ENCODE results near the gene MYLIP. TPM values are rescaled to one million over a fixed set of nuclear protein-coding genes. Genes with fewer than 3 reads are reported as not detected.

The MYLIP gene
- total RNA-seq, 4 donors from 2014 or later: 25.9 to 53.0 (median 36.5) TPM

DNA sequence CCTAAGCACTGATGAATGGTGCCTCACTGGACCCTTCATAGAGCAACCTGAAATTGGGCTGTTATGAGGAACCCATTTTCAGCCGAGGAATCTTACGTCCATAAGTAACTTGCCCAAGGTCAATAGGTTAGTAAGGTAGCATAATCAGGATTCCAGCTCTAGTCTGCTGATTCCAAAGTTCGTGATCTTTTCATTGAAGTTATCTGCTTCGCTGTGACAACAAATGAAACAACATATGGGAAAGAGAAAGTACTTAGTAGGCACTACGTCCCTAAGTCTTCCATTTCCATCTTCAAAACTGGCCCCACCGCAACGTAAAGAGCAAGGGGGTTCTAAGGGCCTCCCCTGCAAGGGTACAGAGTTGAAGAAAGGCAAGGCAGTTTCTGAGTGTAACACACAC lies 49.5 kb downstream of the MYLIP start:
- TF ChIP-seq POLR2AphosphoS5 (IDR thresholded peaks at IDR 0.05): no peak
- TF ChIP-seq, protein P1, sequence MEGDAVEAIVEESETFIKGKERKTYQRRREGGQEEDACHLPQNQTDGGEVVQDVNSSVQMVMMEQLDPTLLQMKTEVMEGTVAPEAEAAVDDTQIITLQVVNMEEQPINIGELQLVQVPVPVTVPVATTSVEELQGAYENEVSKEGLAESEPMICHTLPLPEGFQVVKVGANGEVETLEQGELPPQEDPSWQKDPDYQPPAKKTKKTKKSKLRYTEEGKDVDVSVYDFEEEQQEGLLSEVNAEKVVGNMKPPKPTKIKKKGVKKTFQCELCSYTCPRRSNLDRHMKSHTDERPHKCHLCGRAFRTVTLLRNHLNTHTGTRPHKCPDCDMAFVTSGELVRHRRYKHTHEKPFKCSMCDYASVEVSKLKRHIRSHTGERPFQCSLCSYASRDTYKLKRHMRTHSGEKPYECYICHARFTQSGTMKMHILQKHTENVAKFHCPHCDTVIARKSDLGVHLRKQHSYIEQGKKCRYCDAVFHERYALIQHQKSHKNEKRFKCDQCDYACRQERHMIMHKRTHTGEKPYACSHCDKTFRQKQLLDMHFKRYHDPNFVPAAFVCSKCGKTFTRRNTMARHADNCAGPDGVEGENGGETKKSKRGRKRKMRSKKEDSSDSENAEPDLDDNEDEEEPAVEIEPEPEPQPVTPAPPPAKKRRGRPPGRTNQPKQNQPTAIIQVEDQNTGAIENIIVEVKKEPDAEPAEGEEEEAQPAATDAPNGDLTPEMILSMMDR (IDR thresholded peaks at IDR 0.05): no peak
- no peak for TF ChIP-seq EP300 (IDR thresholded peaks at IDR 0.05)
- no peak for DNase-seq (ENCODE audit: low spot score in 2 of 2)
- Histone ChIP-seq H3K4me3 (no peak overlapping the region), H3K9me3 (no peaks in the 10 kb centered on the region), H3K27me3 (no peaks in the 10 kb centered on the region), H3K27ac (no peak overlapping the region), H3K36me3 (no peaks in the 10 kb centered on the region), H3K4me1 (peaks cover 9% of the 10 kb centered on the region)
- 92% methylated on average over 7 of the region's 7 CpGs for WGBS

DNA sequence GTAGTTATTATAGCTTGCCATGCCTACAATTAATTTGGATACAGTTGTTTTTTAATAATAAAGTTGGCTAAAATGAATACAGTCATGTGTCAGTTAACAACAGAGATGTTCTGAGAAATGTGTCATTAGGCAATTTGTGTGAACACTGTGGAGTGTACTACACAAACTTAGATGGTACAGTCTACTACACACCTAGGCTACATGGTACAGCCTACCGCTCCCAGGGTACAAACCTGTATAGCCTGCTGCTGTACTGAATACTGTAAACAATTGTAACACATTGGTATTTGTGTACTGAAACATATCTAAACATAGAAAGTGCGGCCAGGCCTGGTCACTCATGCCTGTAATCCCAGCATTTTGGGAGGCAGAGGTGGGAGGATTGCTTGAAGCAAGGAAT lies 50.2 kb downstream of the MYLIP start:
- 90% methylated on average over 2 of the region's 2 CpGs for WGBS
- H3K9me3 ChIP-seq: no peaks in the 10 kb centered on the region
- TF ChIP-seq EP300 (IDR thresholded peaks at IDR 0.05): no peak
- TF ChIP-seq, protein P1 (IDR thresholded peaks at IDR 0.05): no peak
- no peak for TF ChIP-seq POLR2AphosphoS5 (IDR thresholded peaks at IDR 0.05)
- TF ChIP-seq POLR2A (IDR thresholded peaks at IDR 0.05): no peak
- no peak overlapping the region for H3K4me3 ChIP-seq
- no peak for DNase-seq (ENCODE audit: low spot score in 2 of 2)
- no peaks in the 10 kb centered on the region for H3K27me3 ChIP-seq
- peaks cover 9% of the 10 kb centered on the region for H3K4me1 ChIP-seq
- no peak overlapping the region for H3K27ac ChIP-seq
- no peaks in the 10 kb centered on the region for H3K36me3 ChIP-seq

- Histone ChIP-seq H3K4me3 (no peak overlapping the region), H3K9me3 (no peaks in the 10 kb centered on the region), H3K4me1 (peaks cover 9% of the 10 kb centered on the region), H3K27ac (no peak overlapping the region), H3K36me3 (no peaks in the 10 kb centered on the region), H3K27me3 (no peaks in the 10 kb centered on the region)
- WGBS: 72% methylated on average over 16 of the region's 16 CpGs
- no peak for DNase-seq (ENCODE audit: low spot score in 2 of 2)
- no peak for TF ChIP-seq POLR2A (IDR thresholded peaks at IDR 0.05)
- TF ChIP-seq POLR2AphosphoS5 (IDR thresholded peaks at IDR 0.05): no peak
- TF ChIP-seq, protein P1 (IDR thresholded peaks at IDR 0.05): no peak
- TF ChIP-seq EP300 (IDR thresholded peaks at IDR 0.05): no peak
Observed at GRCh38 chr6:16179970-16180431, 51.1 kb downstream of the MYLIP start.

GRCh38 chr6:16180696-16181438 lies 52.0 kb downstream of the MYLIP start:
- DNase-seq (ENCODE audit: low spot score in 2 of 2): no peak
- TF ChIP-seq EP300 (IDR thresholded peaks at IDR 0.05): no peak
- TF ChIP-seq POLR2A (IDR thresholded peaks at IDR 0.05): no peak
- TF ChIP-seq, protein P1 (IDR thresholded peaks at IDR 0.05): no peak
- TF ChIP-seq POLR2AphosphoS5 (IDR thresholded peaks at IDR 0.05): no peak
- no peaks in the 10 kb centered on the region for H3K27me3 ChIP-seq
- H3K4me1 ChIP-seq: peaks cover 9% of the 10 kb centered on the region
- no peak overlapping the region for H3K27ac ChIP-seq
- no peaks in the 10 kb centered on the region for H3K36me3 ChIP-seq
- no peak overlapping the region for H3K4me3 ChIP-seq
- H3K9me3 ChIP-seq: no peaks in the 10 kb centered on the region
- 84% methylated on average over 18 of the region's 45 CpGs for WGBS

DNA sequence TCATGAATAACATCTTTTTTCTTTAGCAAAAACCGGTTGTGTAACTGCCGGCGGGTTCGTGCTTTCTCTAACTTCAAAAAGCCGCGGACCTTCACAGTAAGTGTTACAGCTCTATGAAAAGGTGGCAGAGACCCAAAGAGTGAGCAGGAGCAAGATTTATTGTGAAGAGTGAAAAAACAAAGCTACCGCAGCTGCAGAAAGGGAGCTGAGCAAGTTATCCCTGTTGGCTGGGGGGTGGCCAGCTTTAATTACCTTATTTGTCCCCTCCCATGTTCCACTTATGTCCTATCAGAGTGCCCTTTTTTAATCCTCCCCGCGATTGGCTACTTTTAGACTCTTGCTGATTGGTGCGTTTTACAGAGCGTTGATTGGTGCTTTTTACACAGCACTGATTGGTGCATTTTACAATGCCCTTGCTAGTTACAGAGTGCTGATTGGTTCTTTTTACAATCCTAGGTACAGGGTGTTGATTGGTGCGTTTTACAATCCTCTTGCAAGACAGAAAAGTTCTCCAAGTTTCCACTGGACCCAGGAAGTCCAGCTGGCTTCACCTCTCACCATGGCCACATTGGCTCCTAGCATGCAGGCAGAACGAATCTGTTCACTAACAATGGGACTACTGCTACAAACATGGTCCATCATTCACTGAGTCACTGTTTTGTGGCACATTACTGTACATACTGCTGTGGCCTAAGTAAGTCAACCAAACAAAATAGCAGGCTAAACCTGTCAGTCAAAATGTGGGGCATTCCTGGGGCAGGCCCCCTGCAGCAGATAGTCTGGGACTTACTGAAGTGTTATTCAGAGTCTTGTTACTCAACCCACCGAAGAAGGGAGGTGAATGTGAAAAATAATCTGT lies 52.8 kb downstream of the MYLIP start:
- TF ChIP-seq EP300 (IDR thresholded peaks at IDR 0.05): no peak
- TF ChIP-seq POLR2A (IDR thresholded peaks at IDR 0.05): no peak
- no peak for TF ChIP-seq POLR2AphosphoS5 (IDR thresholded peaks at IDR 0.05)
- TF ChIP-seq, protein P1 (IDR thresholded peaks at IDR 0.05): no peak
- no peak for DNase-seq (ENCODE audit: low spot score in 2 of 2)
- Histone ChIP-seq H3K27ac (no peak overlapping the region), H3K4me1 (peaks cover 9% of the 10 kb centered on the region), H3K4me3 (no peak overlapping the region), H3K36me3 (no peaks in the 10 kb centered on the region), H3K9me3 (no peaks in the 10 kb centered on the region), H3K27me3 (no peaks in the 10 kb centered on the region)
- WGBS: 63% methylated on average over 14 of the region's 14 CpGs
